Measurements from ENCODE around the gene ZNF577.

- TF ChIP-seq POLR2A (IDR thresholded peaks at IDR 0.05) (no peak), CTCF (IDR thresholded peaks at IDR 0.05 in 4 of 5, conservative IDR thresholded peaks at IDR 0.05 in 1 of 5) (no peak)
Measured at GRCh38 chr19:51905206-51905605, 17.5 kb upstream of the ZNF577 start.
